Neural crest cell (in vitro differentiated cells): ENCODE data around the gene RNF44. TPM values are rescaled to one million over a fixed set of nuclear protein-coding genes. Genes with fewer than 3 reads are reported as not detected.

Experiments
- DNase-seq: peaks from one replicate; pipeline ENCODE4 v3.0.0; 2021; ENCODE audit warnings: low read depth, mixed read lengths, low spot score
- H3K27ac Mint-ChIP-seq: one replicate; pipeline ENCODE4 v1.8.0; 2021; ENCODE audit warnings: mild to moderate bottlenecking, mixed read lengths; ENCODE audit not compliant: unreplicated experiment
- H3K27me3 Mint-ChIP-seq: 2 replicates; pipeline ENCODE4 v1.8.0; 2021; ENCODE audit warnings: low read depth, mild to moderate bottlenecking, mixed read lengths
- H3K36me3 Mint-ChIP-seq: 2 replicates; pipeline ENCODE4 v1.8.0; 2021; ENCODE audit warnings: low read depth, mild to moderate bottlenecking, mixed read lengths
- H3K4me1 Mint-ChIP-seq: 2 replicates; pipeline ENCODE4 v1.8.0; 2021; ENCODE audit warnings: mixed read lengths
- H3K4me3 Mint-ChIP-seq: one replicate; pipeline ENCODE4 v1.8.0; 2021; ENCODE audit warnings: mild to moderate bottlenecking, mixed read lengths
- H3K9me3 Mint-ChIP-seq: 2 replicates; pipeline ENCODE4 v1.8.0; 2021; ENCODE audit warnings: mixed read lengths
- CTCF ChIP-seq: fragments of 200-600 bp; sonication (generic); conservative IDR thresholded peaks from 2 replicates; pipeline ENCODE4 v1.5.0; 2021; ENCODE audit warnings: antibody characterized with exemption, mild to moderate bottlenecking
- total RNA-seq: library from RNA; stranded (reverse); gene quantifications from 2 replicates; pipeline ENCODE4 v1.2.1, GENCODE V29; 2021

The RNF44 gene
- total RNA-seq, 1 donor from 2014 or later = 93.8 TPM

GRCh38 chr5:176515396-176515795 lies 21.8 kb downstream of the RNF44 start:
- no peaks in the 10 kb centered on the region for H3K4me1 Mint-ChIP-seq
- TF ChIP-seq CTCF = no peak
- no peaks in the 10 kb centered on the region for H3K36me3 Mint-ChIP-seq
- no peak overlapping the region for H3K4me3 Mint-ChIP-seq
- no peaks in the 10 kb centered on the region for H3K27me3 Mint-ChIP-seq
- no peak for DNase-seq
- no peak overlapping the region for H3K27ac Mint-ChIP-seq
- no peaks in the 10 kb centered on the region for H3K9me3 Mint-ChIP-seq

GRCh38 chr5:176514244-176514950 lies 22.8 kb downstream of the RNF44 start:
- Mint-ChIP-seq H3K4me3 (no peak overlapping the region), H3K36me3 (peaks cover 8% of the 10 kb centered on the region), H3K27me3 (no peaks in the 10 kb centered on the region), H3K9me3 (no peaks in the 10 kb centered on the region), H3K4me1 (no peaks in the 10 kb centered on the region), H3K27ac (no peak overlapping the region)
- no peak for DNase-seq
- no peak for TF ChIP-seq CTCF

GRCh38 chr5:176513788-176514187 lies 23.4 kb downstream of the RNF44 start:
- H3K4me3 Mint-ChIP-seq = no peak overlapping the region
- no peak for TF ChIP-seq CTCF
- no peak for DNase-seq
- H3K9me3 Mint-ChIP-seq = no peaks in the 10 kb centered on the region
- no peaks in the 10 kb centered on the region for H3K4me1 Mint-ChIP-seq
- no peaks in the 10 kb centered on the region for H3K27me3 Mint-ChIP-seq
- H3K36me3 Mint-ChIP-seq = peaks cover 10% of the 10 kb centered on the region
- H3K27ac Mint-ChIP-seq = no peak overlapping the region

GRCh38 chr5:176508603-176509002 lies 28.6 kb downstream of the RNF44 start:
- peaks cover 29% of the 10 kb centered on the region for H3K36me3 Mint-ChIP-seq
- no peaks in the 10 kb centered on the region for H3K9me3 Mint-ChIP-seq
- H3K4me1 Mint-ChIP-seq = no peaks in the 10 kb centered on the region
- TF ChIP-seq CTCF = no peak
- no peak overlapping the region for H3K27ac Mint-ChIP-seq
- H3K4me3 Mint-ChIP-seq = no peak overlapping the region
- no peaks in the 10 kb centered on the region for H3K27me3 Mint-ChIP-seq
- DNase-seq = no peak

GRCh38 chr5:176507911-176508310 lies 29.3 kb downstream of the RNF44 start:
- H3K9me3 Mint-ChIP-seq = no peaks in the 10 kb centered on the region
- no peak overlapping the region for H3K27ac Mint-ChIP-seq
- H3K27me3 Mint-ChIP-seq = no peaks in the 10 kb centered on the region
- no peak for TF ChIP-seq CTCF
- H3K4me1 Mint-ChIP-seq = no peaks in the 10 kb centered on the region
- H3K36me3 Mint-ChIP-seq = peaks cover 29% of the 10 kb centered on the region
- H3K4me3 Mint-ChIP-seq = no peak overlapping the region
- DNase-seq = no peak
